SU-DHL-6 (cell line): ENCODE measurements around the gene SGK1.

ENCODE experiments used
- H2AFZ ChIP-seq: fragments of 200-600 bp; sonication (generic); 2 replicates; pipeline ENCODE4 v1.6.1; 2014; ENCODE audit warnings: low read depth, mild to moderate bottlenecking, moderate library complexity, mixed read lengths, antibody characterized with exemption, low read length; ENCODE audit not compliant: severe bottlenecking
- H3F3A ChIP-seq: fragments of 200-600 bp; shearing (Covaris generic); 2 replicates; pipeline ENCODE4 v1.6.0; 2016; ENCODE audit warnings: antibody characterized with exemption, mild to moderate bottlenecking; ENCODE audit not compliant: insufficient read depth
- H3K27ac ChIP-seq: fragments of 200-600 bp; sonication (generic); 2 replicates; pipeline ENCODE4 v1.5.1; 2016; ENCODE audit warnings: low read depth, mild to moderate bottlenecking, low read length, moderate library complexity, mixed read lengths
- H3K27me3 ChIP-seq: fragments of 200-600 bp; sonication (generic), shearing (Covaris generic); 2 replicates; pipeline ENCODE4 v1.6.0; 2014; ENCODE audit warnings: mild to moderate bottlenecking, low read length
- H3K36me3 ChIP-seq: fragments of 200-600 bp; sonication (generic); 2 replicates; pipeline ENCODE4 v1.6.1; 2014; ENCODE audit warnings: mild to moderate bottlenecking, low read length, mixed read lengths
- H3K4me2 ChIP-seq: fragments of 300-600, 200-600 bp; shearing (Covaris generic), sonication (generic); 2 replicates; pipeline ENCODE4 v1.6.0; 2014; ENCODE audit warnings: low read length, low read depth, mild to moderate bottlenecking; ENCODE audit not compliant: poor library complexity, severe bottlenecking
- H3K4me3 ChIP-seq: fragments of 200-600 bp; sonication (generic); 2 replicates; pipeline ENCODE4 v1.5.1; 2014; ENCODE audit warnings: antibody characterized with exemption, low read length, mild to moderate bottlenecking, mixed read lengths; ENCODE audit not compliant: insufficient read depth, poor library complexity, severe bottlenecking
- H3K79me2 ChIP-seq: fragments of 200-600 bp; sonication (generic); 2 replicates; pipeline ENCODE4 v1.6.1; 2014; ENCODE audit warnings: mild to moderate bottlenecking, low read length, moderate library complexity; ENCODE audit not compliant: insufficient read depth
- H3K9ac ChIP-seq: fragments of 200-600 bp; sonication (generic); 2 replicates; pipeline ENCODE4 v1.7.0; 2014; ENCODE audit warnings: mild to moderate bottlenecking, low read length
- H3K9me2 ChIP-seq: fragments of 200-600 bp; sonication (generic); replicated peaks from 2 replicates; pipeline ENCODE4 v1.6.1; 2014; ENCODE audit warnings: low read length; ENCODE audit not compliant: insufficient read depth
- H3K9me3 ChIP-seq: fragments of 200-600 bp; sonication (generic); 2 replicates; pipeline ENCODE4 v1.6.1; 2014; ENCODE audit warnings: low read length, mixed read lengths; ENCODE audit not compliant: insufficient read depth
- H4K20me1 ChIP-seq: fragments of 200-600 bp; sonication (generic); 2 replicates; pipeline ENCODE4 v1.6.1; 2014; ENCODE audit warnings: low read depth, mild to moderate bottlenecking, antibody characterized with exemption, low read length, moderate library complexity, mixed read lengths
- CTCF ChIP-seq: fragments of 200-600 bp; sonication (generic); IDR thresholded peaks from one replicate; pipeline ENCODE4 v1.5.1; 2017; ENCODE audit warnings: antibody characterized with exemption, mild to moderate bottlenecking, low read length, moderate library complexity; ENCODE audit not compliant: insufficient read depth, poor library complexity, severe bottlenecking
- EZH2phosphoT487 ChIP-seq: fragments of 200-600 bp; sonication (generic), shearing (Covaris generic); conservative IDR thresholded peaks from 2 replicates; pipeline ENCODE4 v1.6.1; 2018; ENCODE audit warnings: mild to moderate bottlenecking, antibody characterized with exemption, low read length, moderate library complexity, mixed read lengths

SGK1 gene

GRCh38 chr6:134165561-134166201 lies 152.2 kb downstream of the SGK1 start:
- H3F3A ChIP-seq: peaks cover 48% of the 10 kb centered on the region
- H3K79me2 ChIP-seq: peaks cover 3% of the 10 kb centered on the region; the same call in 1 of the 2 replicates
- no peaks in the 10 kb centered on the region for H3K9me3 ChIP-seq

GRCh38 chr6:134164300-134164699 lies 153.6 kb downstream of the SGK1 start:
- no peak for TF ChIP-seq EZH2phosphoT487
- TF ChIP-seq CTCF: no peak
- Histone ChIP-seq H3K27me3 (no peaks in the 10 kb centered on the region), H3K9ac (no peak overlapping the region), H2AFZ (no peak overlapping the region), H4K20me1 (no peaks in the 10 kb centered on the region), H3K4me2 (no peak overlapping the region), H3K4me3 (no peak overlapping the region), H3K9me3 (no peaks in the 10 kb centered on the region), H3K9me2 (no peaks in the 10 kb centered on the region), H3K27ac (no peak overlapping the region), H3K36me3 (peaks cover 7% of the 10 kb centered on the region; the same call in 1 of the 2 replicates), H3K79me2 (no peaks in the 10 kb centered on the region), H3F3A (peaks cover 34% of the 10 kb centered on the region)

More at GRCh38 chr6:134165561-134166201, 152.2 kb downstream of the SGK1 start:
- Histone ChIP-seq H3K36me3 (peaks cover 21% of the 10 kb centered on the region), H2AFZ (no peak overlapping the region), H3K27ac (no peak overlapping the region), H4K20me1 (no peaks in the 10 kb centered on the region), H3K4me3 (no peak overlapping the region), H3K9ac (no peak overlapping the region), H3K4me2 (no peak overlapping the region), H3K9me2 (no peaks in the 10 kb centered on the region), H3K27me3 (no peaks in the 10 kb centered on the region)
- TF ChIP-seq EZH2phosphoT487 (no peak), CTCF (no peak)

GRCh38 chr6:134162932-134163331 lies 155.0 kb downstream of the SGK1 start:
- Histone ChIP-seq H3K4me3 (no peak overlapping the region), H3K9me3 (no peaks in the 10 kb centered on the region), H3K27me3 (no peaks in the 10 kb centered on the region), H3K79me2 (no peaks in the 10 kb centered on the region), H3F3A (peaks cover 22% of the 10 kb centered on the region), H3K36me3 (no peaks in the 10 kb centered on the region), H3K9ac (no peak overlapping the region), H3K27ac (no peak overlapping the region), H2AFZ (no peak overlapping the region), H4K20me1 (no peaks in the 10 kb centered on the region), H3K4me2 (no peak overlapping the region), H3K9me2 (no peaks in the 10 kb centered on the region)
- no peak for TF ChIP-seq EZH2phosphoT487
- TF ChIP-seq CTCF: no peak
